Middle frontal gyrus (tissue), 1 donor: ENCODE data around the gene PIGBOS1.
A peak's percentile ranks its signal among the peaks of the same experiment; 100 is the strongest.
"Not testable (repeated sequence)": the region's sequence is repeated elsewhere in the genome, so short reads cannot be mapped to it uniquely, and the experiment has no call there.

Source experiments
- DNase-seq: peaks from one replicate; pipeline ENCODE4 v3.0.0-alpha.2; 2015; ENCODE audit warnings: low spot score; ENCODE audit errors: extremely low spot score

Gene PIGBOS1, protein sequence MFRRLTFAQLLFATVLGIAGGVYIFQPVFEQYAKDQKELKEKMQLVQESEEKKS

DNA sequence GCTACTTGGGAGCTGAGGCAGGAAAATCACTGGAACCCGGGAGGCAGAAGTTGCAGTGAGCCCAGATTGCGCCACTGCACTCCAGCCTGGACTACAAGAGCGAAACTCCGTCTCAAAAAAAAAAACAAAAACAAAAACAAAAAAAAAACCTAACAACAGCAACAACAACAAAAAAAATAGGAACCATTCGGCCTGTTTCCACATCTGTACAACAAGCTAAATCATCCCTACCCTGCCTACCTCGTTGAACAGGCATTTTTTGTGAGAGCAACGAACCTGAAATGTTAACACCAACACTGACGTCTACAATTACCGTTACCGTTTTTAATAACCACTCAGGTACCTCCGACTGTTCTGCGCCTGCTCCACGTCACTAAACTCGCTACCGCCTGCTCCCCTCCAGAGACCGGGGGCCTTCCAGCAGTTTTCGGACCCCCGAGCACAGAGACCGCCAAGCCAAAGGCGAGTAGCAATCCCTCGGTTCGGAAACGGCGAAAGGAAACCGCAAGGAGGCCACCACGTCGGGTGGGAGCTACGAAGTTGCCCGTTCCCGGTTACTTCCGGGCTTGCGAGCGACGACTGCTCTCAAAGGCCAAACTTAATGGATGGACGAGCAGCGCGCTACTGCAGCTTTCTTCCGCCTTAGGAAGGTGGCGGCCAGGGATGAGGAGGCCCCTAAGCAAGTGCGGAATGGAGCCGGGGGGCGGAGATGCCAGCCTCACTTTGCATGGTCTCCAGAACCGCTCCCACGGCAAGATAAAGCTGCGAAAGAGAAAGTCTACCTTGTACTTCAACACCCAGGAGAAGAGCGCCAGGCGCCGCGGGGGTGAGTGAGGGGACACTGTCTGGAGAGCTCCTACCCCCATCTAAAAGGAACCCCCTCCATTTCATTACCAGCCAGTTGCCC lies at the start of gene PIGBOS1, which contains the start of gene PIGB:
Gene PIGBOS1 (minus strand): TSS at position 536 of the 907 bp plus-strand sequence. CDS start 1,331 bp downstream, outside the sequence.
Gene PIGB (plus strand): TSS at position 635 of the 907 bp plus-strand sequence. CDS start 29 bp downstream, at position 664.
- peak; percentile 62 for DNase-seq

DNA sequence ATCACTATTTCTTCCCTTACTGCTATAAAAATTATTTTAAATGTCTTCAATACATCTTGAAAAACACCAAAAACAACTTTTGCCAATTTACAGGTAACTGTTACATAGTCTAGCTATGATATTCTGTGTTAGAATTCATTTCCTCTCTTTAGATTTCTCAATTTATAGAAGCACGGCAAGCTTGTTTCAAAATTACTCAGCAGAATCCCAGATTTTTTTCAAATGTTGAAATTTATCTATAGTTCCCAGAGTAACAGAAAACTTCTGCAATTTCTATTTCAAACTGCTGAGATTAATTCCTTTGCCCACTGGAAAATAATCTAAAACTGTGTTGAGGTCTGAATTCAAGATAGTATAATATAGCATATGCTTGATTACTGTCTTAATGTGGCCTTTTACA lies 48.1 kb upstream of the PIGBOS1 start:
- no peak for DNase-seq

DNA sequence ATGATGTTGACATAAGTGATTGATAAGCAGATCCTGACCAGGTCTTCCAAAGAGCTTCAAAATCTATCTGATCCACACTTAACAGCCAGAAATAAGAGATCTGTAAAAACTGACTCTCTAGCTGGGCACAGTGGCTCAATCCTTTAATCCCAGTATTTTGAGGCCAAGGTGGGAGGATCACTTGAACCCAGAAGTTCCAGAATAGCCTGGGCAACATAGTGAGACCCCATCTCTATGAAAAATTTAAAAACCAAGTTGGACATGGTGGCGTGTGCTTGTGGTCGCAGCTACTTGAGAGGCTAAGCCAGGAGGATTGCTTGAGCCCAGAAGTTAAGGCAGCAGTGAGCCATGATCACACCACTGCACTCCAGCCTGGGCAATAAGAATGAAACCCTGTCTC lies 43.7 kb upstream of the PIGBOS1 start:
- no peak for DNase-seq

DNA sequence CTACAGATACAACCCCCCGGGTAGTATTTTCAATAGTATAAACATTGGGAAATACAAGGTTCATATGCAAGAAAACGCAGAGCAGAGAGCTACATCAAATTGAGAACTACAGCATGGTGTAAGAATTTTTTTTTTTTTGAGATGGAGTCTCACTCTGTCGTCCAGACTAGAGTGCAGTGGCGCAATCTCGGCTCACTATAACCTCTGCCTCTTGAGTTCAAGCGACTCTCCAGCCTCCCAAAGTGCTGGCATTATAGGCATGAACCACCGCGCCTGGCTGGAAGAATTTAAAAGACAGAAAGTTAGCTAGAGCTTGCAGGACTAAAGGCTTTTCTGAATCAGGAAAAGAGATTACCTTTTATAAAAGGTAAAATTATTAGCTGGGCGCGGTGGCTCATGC lies 42.1 kb upstream of the PIGBOS1 start:
- no peak for DNase-seq

DNA sequence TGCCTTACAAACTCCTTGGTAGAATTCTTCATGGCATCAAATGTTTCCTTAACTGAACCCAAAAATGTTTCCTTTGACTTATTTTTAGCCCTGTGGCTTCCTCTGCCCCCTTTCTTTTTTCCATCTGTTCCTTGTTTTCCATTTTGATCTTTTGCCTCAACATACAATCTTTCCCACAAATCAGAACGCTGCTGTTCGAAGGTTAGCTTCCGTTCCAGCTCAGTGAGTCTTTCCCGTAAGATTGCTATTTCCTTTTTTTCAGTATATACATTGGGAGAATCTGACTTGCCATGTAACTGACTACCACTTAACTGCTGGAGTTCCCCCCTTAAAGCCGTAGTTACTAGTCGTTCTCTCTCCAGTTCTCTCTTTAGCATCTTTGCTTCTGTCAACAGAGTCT lies 41.3 kb upstream of the PIGBOS1 start:
- DNase-seq = peak; percentile 6

DNA sequence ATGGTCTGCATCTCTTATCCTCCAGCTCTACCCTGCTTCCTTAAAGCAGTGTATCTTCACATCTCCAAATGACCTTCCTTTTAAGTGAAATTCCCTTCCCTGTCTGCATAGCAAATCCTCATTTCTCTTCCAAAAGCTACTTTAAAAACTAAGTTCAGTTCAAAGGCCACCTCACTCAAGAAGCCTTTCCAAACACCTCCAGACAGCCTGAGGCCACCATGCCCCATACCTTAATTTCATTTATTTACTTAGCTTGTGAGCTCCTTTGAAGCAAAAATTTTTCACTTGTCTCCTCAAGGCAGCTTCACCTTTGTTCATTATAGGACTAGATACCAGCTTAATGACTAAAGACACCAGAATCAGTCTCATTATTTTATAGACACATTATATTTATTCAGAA lies 39.5 kb upstream of the PIGBOS1 start:
- DNase-seq = no peak

DNA sequence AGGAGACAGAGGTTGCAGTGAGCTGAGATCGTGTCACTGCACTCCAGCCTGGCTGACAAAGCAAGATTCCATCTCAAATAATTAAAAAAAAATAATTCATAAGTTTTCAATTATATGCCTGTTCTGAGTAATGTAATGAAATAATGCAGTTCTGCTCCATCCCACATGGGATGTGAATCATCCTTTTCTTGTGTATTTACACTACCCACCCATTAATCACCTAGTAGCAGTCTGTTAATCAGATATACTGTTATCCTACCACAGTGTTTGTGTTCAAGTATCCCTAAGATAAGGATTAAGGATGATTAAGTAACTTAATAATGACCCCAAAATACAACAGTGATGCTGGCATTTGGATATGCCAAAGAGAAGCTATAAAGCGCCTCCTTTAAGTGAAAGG lies 38.9 kb upstream of the PIGBOS1 start:
- no peak for DNase-seq

DNA sequence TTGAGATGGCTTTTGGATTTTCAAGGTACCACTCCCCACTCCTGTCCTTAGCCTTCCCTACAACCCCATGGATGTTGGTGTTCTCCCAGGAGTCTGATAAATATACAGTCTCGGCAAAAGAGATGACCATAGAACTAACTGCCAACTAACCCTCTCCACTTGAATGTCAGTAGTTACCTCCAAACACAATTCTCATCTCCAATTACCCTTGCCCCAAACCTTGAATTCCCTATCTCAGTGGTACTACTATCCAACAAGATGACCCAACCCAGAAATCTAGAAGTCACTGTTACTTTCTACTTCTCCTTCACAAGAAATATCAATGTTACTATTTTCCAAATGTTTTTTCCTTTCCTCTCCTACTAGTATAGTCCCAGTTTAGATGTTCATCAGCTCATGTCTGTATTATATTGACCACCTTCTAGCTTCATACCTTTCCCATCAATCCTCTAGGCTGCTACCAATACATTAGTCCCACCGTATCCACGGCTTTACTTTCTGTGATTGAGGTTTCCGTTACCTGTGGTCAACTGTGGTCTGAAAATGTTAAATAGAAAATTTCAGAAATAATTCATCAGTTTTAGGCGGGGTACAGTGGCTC lies 38.2 kb upstream of the PIGBOS1 start:
- DNase-seq = no peak

DNA sequence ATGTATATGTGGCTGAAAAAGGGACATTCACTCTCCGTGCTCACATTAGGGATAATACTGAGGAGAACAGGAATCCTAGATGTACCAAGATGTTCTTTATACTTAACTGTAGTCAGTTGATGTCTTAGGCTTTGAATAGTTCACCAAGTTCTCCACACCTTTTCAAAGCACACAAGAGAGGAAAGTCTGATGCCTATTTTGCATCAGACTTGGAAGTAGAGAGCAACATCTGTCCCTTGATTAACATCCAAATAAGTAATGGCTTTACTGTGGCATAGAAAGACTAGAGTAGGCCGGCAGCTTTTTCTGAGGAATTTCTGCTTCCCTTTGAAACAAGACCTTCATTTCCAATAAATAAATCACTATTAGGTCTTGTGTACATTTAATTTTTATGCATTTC lies 34.1 kb upstream of the PIGBOS1 start:
- no peak for DNase-seq

DNA sequence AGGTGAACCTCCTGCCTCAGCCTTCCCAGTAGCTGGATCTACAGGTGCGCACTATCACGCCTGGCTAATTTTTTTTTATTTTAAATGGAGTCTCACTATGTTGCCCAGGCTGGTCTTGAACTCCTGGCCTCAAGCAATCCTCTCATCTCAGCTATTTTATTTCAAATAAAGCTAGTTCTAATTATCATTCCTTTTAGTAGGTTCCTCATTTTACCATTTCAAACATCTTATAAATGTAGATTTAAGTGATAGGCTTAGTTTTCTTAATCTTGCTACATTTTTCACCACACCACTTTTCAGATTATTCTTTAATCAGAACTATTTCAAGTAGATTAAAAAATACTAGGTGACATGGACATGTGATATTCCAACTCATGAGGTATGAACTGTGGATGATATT lies 30.4 kb upstream of the PIGBOS1 start:
- DNase-seq = no peak

DNA sequence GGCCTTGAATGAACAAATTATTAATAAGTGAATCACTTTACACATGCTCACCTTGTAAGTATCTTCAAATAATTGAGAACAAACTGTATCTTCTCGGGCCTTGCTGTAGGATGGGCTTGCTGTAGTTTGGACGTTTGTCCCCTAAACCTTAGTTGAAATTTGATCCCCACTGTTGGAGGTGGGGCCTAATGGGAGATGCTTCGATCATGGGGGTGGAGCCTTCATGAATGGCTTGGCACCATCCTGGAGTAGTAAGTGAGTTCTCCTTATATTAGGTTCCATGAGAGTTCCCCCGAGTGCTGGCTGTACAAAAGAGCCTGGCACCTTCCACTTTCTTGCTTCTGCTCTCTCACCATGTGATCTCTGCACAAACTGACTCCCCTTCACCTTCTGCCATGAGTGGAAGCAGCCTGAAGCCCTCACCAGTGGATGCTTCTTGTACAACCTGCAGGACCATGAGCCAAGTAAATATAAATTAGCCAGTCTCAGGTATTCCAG lies 29.4 kb upstream of the PIGBOS1 start:
- DNase-seq = no peak

DNA sequence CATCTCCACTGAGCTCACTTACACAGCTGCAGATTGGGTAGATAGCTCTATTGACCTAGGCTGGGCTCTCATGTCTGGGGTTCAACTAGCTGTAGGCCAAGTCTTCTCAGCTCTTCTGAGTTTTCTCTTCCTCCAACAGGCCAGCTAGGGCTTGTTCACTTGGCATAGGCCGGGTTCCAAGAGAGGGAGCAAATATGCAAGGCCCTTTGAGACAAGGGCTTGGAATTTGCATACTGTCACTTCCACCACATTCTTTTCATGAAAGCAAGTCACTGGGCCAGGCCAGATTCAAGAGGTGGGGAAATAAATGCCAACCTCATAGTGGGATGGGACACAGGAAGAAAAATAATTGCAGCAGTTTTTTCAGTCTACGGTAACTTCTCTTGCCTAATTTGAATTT lies 25.3 kb upstream of the PIGBOS1 start:
- DNase-seq = no peak

DNA sequence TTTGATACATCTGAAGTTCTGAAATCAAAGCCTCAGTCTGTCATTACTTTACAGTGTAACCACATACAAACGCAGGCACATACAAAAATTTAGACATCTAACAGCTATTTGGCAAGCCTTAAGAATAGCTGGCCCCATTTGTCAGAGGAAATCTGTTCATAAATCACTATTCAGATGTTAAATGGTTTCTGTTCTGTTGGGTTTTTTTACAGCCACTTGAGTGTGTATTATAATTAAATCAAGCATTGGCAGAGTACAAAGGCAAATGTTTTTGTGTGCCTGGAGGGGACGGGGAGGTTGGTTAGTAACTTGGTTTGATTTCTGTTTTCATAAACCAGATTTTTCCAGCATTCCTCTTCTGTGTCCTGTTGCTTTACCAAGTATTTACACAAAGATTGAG lies 24.2 kb upstream of the PIGBOS1 start:
- no peak for DNase-seq

DNA sequence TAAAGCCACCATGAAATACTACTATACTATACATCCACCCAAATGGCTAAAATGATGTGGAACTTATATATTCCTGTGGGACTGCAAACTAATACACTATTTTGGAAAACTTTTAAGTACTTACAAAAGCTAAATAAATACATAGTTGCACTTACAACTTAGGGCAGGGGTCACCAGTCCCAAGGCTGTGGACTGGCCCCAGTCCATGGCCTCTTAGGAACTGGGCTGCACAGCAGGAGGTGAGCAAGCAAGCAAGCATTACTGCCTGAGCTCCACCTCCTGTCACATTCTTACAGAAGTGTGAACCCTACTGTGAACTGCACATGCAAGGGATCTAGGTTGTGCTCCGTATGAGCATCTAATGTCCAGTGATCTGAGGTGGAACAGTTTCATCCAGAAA lies 18.2 kb upstream of the PIGBOS1 start:
- no peak for DNase-seq

DNA sequence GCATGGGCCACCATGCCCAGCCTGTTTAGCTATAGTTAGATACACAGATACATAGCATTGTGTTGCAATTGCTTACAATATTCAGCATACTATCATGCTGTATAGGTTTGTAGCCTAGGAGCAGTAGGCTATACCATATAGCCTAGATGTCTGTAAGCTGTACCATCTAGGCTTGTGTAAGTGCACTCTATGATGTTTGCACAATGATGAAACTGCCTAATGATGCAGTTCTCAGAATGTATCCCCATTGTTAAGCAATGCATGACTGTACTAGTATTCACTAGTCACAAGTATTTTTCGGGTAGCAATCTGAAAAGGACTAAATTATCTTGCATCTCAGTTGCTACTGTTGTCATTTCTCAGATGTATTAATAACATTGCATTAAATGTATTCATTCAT lies 16.1 kb upstream of the PIGBOS1 start:
- DNase-seq = no peak

DNA sequence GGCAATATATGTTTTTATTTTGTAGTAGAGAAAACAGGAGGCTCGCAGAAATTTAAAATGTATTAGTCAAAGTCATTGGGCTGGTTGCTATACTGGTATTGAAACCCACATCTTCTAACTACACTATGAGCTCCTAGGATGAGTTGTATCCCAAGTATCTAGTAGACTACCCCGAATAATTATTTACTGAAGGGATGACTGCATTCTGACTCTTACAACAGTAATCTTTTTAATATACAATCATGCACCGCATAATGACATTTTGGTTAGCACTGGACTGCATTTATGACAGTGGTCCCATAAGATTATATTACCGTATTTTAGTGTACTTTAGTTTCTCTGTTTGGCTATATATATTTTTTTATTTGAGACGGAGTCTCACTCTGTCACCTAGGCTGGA lies 15.4 kb upstream of the PIGBOS1 start:
- no peak for DNase-seq

DNA sequence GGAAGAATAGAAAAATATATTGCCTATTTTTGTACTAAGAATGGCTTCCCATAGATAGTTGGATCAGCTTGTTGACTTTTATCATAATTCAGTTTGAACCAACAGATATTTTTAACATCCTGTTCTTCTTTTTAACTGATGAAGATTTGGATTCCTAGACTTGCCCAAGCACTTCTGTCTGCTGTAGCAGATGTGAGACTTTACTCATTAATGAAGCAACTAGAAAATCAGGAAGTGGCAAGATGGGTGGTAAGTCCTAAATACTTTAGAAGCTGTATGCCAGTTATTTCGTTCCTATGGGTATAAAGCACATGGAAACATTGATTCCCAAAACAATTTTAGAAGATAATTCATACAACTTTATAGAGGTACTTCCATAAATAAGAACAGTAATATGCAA lies 8.5 kb upstream of the PIGBOS1 start:
- no peak for DNase-seq

DNA sequence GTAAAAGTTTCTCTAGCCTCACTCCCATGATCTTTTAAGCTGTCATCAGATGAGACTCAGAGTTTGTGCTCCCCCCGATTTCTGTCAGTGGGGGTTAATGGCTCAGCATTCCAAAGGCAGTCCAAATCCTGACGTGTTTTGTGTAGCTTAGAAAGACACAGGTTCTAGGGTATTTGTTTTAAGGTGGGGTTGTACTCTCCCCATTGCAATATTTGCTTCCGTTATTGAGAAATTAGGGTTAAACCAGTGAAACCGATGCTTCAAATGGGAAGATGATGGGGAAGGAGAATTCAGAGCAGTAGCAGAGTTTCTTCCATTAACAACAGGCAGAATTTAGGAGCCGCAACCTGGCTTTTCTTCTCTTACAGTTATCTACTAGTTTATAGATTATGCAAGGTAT lies 3.5 kb upstream of the PIGBOS1 start:
- no peak for DNase-seq

DNA sequence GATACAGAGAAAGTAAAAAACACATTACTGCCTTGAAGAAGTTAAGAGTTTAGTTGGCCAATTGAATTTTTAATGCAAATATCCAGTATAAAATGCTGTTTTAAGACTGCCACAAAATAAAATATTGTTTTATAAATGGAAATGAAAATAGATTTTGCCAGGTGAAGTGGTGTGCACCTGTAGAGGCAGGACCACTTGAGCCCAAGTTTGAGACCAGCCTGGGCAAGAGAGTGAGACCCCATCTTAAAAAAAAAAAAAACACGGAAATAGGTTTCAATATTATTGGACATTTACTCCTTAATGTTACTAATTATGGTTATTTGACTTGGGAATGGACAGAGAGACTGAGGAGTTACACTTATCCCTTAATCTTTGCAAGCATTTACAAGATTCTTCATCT lies 2.0 kb upstream of the PIGBOS1 start:
- no peak for DNase-seq

DNA sequence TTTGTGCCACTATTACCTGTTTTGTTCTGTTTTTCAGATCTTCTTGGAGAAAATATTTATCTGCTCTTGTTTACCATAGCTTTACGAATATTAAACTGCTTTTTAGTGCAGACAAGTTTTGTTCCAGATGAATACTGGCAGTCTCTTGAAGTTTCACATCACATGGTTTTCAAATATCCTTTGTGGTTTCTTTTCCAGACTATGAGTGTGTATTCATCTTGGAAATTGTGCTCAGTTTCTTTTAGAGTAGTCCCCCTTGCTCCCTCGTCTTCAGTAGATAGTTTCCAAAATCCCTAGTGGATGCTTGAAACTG lies 1.3 kb upstream of the PIGBOS1 start:
- no peak for DNase-seq

DNA sequence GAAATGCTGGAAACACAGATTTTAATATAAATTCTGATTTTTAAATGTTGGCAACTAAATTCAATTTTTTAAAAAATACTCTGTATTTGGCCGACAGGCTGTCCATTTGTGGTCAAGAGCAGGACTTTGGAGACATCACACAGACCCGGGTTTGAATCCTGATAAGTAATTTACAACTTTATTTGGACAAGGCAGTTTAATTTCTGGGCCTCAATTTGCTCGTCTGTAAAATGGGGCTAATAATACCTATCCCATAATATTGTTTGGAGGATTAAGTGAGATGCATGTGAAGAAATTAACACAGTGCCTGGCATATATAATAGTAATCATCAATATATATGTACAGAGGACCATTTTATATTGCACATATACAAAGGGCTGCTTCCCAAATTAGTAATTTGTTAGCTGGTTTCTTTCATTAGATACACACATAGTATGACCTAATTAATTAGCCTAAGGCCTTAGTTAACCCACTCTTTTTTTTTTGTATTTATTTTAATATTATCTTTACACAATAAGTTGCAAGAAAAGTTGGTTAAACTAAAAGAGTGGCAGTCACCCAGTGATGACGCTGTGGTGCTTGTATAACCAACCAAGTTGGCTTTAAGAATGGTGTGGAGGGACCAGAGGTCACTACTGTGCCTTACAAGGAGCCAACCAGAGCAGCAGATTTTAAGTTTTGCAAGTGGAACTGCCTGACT lies 764 bp upstream of the PIGBOS1 start:
- DNase-seq = no peak

DNA sequence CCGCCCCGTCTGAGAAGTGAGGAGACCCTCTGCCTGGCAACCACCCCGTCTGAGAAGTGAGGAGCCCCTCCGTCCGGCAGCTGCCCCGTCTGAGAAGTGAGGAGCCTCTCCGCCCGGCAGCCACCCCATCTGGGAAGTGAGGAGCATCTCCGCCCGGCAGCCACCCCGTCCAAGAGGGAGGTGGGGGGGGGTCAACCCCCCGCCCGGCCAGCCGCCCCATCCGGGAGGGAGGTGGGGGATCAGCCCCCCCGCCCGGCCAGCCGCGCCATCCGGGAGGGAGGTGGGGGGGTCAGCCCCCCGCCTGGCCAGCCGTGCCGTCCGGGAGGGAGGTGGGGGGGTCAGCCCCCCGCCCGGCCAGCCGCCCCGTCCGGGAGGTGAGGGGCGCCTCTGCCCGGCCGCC lies 16.1 kb downstream of the PIGBOS1 start:
- DNase-seq = not testable (repeated sequence)
